Measurements from ENCODE around the gene SEPTIN3. TPM values are rescaled to one million over a fixed set of nuclear protein-coding genes. Genes with fewer than 3 reads are reported as not detected.
"Not testable (repeated sequence)": the region's sequence is repeated elsewhere in the genome, so short reads cannot be mapped to it uniquely, and the experiment has no call there.

SEPTIN3 gene
- total RNA-seq, 1 donor from 2014 or later: 75.0 TPM

DNA sequence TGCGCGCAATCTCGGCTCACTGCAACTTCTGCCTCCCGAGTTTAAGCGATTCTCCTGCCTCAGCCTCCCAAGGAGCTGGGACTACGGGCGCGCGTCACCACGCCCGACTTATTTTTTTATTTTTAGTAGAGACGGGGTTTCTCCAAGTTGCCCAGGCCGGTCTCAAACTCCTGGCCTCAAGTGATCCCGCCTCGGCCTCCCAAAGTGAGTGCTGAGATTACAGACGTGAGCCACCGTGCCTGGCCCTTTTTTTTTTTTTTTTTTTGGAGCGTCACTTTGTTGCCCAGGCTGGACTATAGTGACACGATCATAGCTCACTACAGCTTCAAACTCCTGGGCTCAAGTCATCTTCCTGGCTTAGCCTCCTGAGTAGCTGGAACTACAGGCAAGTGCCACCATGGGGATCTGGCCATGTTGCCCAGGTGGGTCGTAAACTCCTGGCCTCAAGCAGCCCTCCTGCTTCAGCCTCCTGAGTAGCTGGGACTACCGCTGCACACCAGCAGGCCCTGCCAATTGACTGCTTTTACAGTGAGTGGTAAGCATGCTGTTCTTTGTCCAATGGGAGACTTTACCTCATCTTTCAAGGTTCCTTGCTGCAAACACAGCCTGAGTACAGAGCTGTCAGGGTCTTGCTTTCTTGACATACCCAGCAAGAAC lies 21.7 kb upstream of the SEPTIN3 start:
- no peaks in the 10 kb centered on the region for H3K27me3 Mint-ChIP-seq (ENCODE audit: low read depth)
- H3K4me1 Mint-ChIP-seq: peaks cover 60% of the 10 kb centered on the region
- H3K27ac Mint-ChIP-seq (ENCODE audit: unreplicated experiment): peak overlapping the region; percentile 94
- no peaks in the 10 kb centered on the region for H3K9me3 Mint-ChIP-seq
- peak overlapping the region; percentile 97 for H3K4me3 Mint-ChIP-seq
- H3K36me3 Mint-ChIP-seq (ENCODE audit: low read depth): peaks cover 5% of the 10 kb centered on the region
- no peak for DNase-seq (ENCODE audit: low read depth, low spot score)
- TF ChIP-seq, protein P1, sequence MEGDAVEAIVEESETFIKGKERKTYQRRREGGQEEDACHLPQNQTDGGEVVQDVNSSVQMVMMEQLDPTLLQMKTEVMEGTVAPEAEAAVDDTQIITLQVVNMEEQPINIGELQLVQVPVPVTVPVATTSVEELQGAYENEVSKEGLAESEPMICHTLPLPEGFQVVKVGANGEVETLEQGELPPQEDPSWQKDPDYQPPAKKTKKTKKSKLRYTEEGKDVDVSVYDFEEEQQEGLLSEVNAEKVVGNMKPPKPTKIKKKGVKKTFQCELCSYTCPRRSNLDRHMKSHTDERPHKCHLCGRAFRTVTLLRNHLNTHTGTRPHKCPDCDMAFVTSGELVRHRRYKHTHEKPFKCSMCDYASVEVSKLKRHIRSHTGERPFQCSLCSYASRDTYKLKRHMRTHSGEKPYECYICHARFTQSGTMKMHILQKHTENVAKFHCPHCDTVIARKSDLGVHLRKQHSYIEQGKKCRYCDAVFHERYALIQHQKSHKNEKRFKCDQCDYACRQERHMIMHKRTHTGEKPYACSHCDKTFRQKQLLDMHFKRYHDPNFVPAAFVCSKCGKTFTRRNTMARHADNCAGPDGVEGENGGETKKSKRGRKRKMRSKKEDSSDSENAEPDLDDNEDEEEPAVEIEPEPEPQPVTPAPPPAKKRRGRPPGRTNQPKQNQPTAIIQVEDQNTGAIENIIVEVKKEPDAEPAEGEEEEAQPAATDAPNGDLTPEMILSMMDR (conservative IDR thresholded peaks at IDR 0.05): no peak

DNA sequence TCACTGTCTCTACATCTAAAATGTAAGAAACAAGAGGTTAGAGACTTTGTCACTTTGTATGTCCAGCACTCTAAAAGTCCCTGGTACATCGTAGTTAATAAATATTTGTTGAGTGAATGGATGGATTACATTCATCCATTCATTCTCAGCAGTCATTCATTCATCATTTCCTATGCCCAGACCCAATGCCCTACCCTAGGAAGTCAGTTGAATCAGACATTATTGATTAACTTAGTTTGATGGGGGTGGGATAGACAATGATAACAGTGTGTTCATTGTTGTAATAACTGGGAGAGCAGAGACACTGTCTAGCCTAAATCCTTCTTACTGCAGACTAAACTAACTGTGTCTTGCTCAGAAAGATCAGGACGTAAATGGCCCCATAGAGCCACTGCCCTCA lies 21.1 kb upstream of the SEPTIN3 start:
- TF ChIP-seq, protein P1 (conservative IDR thresholded peaks at IDR 0.05): no peak
- Mint-ChIP-seq H3K4me3 (peak overlapping the region; percentile 97), H3K36me3 (ENCODE audit: low read depth) (peaks cover 5% of the 10 kb centered on the region), H3K27ac (ENCODE audit: unreplicated experiment) (no peak overlapping the region), H3K9me3 (no peaks in the 10 kb centered on the region), H3K4me1 (peaks cover 60% of the 10 kb centered on the region), H3K27me3 (ENCODE audit: low read depth) (no peaks in the 10 kb centered on the region)
- DNase-seq (ENCODE audit: low read depth, low spot score): no peak

DNA sequence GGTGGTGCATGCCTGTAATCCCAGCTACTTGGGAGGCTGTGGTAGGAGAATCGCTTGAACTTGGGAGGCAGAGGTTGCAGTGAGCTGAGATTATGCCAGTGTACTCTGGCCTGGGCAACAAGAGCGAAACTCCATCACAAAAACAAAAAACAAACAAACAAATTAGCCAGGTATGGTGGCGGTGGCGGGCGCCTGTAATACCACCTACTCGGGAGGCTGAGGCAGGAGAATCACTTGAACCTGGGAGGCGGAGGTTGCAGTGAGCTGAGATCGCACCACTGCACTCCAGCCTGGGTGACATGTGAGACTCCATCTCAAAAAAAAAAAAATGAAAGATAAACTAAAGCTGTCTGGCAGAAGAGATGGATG lies 20.3 kb upstream of the SEPTIN3 start:
- not testable (repeated sequence) for H3K27me3 Mint-ChIP-seq (ENCODE audit: low read depth); H3K36me3 Mint-ChIP-seq (ENCODE audit: low read depth); H3K4me3 Mint-ChIP-seq; DNase-seq (ENCODE audit: low read depth, low spot score); H3K9me3 Mint-ChIP-seq; H3K27ac Mint-ChIP-seq (ENCODE audit: unreplicated experiment)
- H3K4me1 Mint-ChIP-seq: peaks cover 58% of the 10 kb centered on the region

DNA sequence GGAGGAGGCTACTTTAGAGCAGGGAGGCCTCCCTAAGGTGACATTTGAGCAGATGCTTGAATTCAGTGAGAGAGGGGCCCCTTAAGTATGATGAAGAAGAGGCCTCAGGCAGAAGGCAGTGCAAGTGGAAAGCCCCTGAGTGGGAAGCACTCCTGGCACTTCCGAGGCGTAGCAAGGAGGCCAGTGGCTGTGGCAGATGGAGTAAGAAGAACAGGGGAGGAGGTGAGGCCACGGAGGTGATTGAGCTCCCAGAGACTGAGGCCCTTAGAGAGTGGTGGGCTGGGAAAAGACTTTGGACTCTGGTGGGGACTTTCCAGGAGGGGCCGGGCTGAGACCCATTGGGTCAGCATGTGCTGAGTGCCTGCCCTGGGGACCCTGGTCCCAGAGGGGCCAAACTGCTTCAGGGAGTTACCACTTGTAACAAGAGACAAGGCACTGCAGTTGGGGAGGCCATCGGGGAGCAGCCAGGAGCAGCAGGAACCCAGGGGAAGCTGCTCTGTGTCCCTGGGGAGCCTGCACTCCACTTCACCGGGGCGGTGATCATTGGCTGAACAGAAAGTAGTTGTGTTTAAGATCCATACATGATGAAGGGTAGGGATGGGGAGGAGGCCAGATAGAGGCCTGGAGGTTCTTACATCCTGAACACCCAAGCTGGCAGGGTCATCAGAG lies 19.8 kb upstream of the SEPTIN3 start:
- Mint-ChIP-seq H3K27me3 (ENCODE audit: low read depth) (no peaks in the 10 kb centered on the region), H3K9me3 (no peaks in the 10 kb centered on the region), H3K36me3 (ENCODE audit: low read depth) (peaks cover 2% of the 10 kb centered on the region), H3K4me3 (no peak overlapping the region), H3K4me1 (peaks cover 57% of the 10 kb centered on the region), H3K27ac (ENCODE audit: unreplicated experiment) (no peak overlapping the region)
- TF ChIP-seq, protein P1 (conservative IDR thresholded peaks at IDR 0.05): no peak
- no peak for DNase-seq (ENCODE audit: low read depth, low spot score)

DNA sequence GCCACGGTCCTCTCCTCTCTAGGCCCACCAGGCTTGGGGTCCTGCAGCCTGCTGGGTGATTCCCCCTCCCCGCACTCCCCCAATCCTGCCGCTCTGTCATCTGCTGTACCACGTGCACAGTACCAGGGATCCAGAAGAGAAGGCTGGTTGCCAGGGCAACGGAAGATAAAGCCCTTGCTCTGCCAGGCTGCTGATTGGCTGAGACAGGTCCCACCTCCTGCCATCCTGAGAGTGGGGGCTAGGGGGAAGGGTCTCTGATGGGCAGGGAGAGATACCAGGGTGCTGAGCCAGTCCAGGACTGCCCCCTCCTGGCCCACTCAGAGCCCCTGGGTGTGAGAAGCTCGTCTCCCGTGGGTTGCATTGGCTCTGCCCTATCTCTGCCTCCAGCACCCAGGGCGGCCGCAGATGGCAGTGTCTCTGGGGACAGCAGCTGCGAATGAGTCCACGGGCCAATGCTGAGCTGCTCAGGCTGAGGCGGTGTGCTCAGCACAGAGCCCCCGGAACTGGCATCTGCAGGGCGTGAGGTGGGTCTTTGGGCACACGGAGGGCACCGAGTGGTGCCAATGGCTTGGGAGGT lies 17.3 kb upstream of the SEPTIN3 start, which contains the start of gene SMIM45:
Gene SMIM45 (plus strand): TSS at position 253 of the 577 bp plus-strand sequence.
- TF ChIP-seq, protein P1 (conservative IDR thresholded peaks at IDR 0.05): no peak
- Mint-ChIP-seq H3K27ac (ENCODE audit: unreplicated experiment) (peak within 1 kb of the TSS; percentile 97), H3K36me3 (ENCODE audit: low read depth) (no peaks in the 10 kb centered on the region), H3K4me3 (peak within 1 kb of the TSS; percentile 52), H3K9me3 (no peaks in the 10 kb centered on the region), H3K27me3 (ENCODE audit: low read depth) (no peaks in the 10 kb centered on the region), H3K4me1 (peaks cover 41% of the 10 kb centered on the region)
- peak; percentile 45 for DNase-seq (ENCODE audit: low read depth, low spot score)

DNA sequence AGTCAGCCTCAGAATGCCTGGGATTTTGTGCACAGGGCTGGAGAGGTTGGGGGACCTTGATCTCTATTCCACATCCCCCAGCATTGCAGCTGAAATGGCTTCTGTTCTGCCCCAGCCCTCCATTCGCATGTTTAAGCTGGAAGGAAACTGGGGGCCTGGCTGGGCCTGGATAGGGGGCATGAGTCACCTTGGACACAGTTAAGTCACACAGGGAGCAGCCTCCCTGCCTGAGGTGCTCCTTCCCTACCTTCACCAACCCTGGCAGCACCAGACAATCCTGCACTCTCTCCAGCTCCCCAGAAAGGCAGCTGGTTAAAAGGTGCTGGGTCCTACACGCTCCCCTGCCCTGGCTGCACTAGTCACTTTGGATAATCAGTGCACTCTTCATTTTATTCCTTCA lies 16.5 kb upstream of the SEPTIN3 start:
- Mint-ChIP-seq H3K4me1 (peaks cover 40% of the 10 kb centered on the region), H3K27ac (ENCODE audit: unreplicated experiment) (peak overlapping the region; percentile 27), H3K36me3 (ENCODE audit: low read depth) (no peaks in the 10 kb centered on the region), H3K4me3 (no peak overlapping the region), H3K27me3 (ENCODE audit: low read depth) (peaks cover 3% of the 10 kb centered on the region), H3K9me3 (no peaks in the 10 kb centered on the region)
- no peak for DNase-seq (ENCODE audit: low read depth, low spot score)
- TF ChIP-seq, protein P1 (conservative IDR thresholded peaks at IDR 0.05): no peak
